GM10266 (cell line): ENCODE measurements around the gene ALKBH3.

Source experiments
- DNase-seq: peaks from one replicate; pipeline ENCODE4 v3.0.0; 2012; ENCODE audit errors: extremely low spot score
- TF ChIP-seq, protein P1 (sequence below): IDR thresholded peaks from 2 replicates; pipeline ENCODE4 v1.5.1; 2012; ENCODE audit warnings: mild to moderate bottlenecking, low read depth; ENCODE audit not compliant: control insufficient read depth, insufficient read depth; ENCODE audit errors: missing control alignments

ALKBH3 gene

DNA sequence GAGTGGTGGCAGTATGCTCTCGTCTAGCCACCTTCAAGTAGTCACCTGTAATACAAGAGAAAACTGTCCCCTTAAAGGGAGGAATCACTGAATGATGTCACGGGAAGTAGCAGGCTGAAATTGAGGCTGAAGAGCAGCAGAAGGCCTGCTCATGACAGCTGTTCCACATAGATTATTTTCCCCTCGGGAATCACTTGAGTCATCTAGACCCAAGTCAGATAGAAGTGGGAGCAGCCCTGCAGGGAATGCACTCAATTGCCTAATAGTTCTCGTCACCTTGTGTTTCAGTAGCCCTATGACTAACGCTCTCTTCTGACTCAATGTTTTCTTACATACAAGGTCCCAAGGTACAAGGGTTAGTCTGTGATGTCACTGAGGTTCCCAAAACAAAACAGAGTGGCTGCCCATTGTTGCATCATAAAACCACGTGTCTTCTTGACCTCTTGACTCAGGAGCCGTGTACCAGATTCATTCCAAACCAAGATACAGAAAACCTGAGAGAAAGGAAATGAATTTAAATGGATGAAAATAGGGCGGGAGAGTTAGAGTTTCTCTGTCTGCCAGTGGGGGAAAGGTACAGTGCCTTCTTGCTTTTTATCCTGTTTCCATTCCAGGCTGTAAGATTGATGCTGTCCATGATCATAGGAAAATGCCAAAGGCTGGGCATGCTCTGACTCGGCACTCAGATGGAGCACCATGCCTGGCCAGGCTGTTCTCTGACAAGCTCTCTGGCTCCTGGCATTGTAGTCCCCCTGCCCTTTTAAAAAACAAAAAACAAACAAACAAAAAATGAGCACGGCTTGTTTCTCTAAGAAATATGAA lies 40.2 kb downstream of the ALKBH3 start:
- TF ChIP-seq, protein P1, sequence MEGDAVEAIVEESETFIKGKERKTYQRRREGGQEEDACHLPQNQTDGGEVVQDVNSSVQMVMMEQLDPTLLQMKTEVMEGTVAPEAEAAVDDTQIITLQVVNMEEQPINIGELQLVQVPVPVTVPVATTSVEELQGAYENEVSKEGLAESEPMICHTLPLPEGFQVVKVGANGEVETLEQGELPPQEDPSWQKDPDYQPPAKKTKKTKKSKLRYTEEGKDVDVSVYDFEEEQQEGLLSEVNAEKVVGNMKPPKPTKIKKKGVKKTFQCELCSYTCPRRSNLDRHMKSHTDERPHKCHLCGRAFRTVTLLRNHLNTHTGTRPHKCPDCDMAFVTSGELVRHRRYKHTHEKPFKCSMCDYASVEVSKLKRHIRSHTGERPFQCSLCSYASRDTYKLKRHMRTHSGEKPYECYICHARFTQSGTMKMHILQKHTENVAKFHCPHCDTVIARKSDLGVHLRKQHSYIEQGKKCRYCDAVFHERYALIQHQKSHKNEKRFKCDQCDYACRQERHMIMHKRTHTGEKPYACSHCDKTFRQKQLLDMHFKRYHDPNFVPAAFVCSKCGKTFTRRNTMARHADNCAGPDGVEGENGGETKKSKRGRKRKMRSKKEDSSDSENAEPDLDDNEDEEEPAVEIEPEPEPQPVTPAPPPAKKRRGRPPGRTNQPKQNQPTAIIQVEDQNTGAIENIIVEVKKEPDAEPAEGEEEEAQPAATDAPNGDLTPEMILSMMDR, result no peak
- no peak for DNase-seq

DNA sequence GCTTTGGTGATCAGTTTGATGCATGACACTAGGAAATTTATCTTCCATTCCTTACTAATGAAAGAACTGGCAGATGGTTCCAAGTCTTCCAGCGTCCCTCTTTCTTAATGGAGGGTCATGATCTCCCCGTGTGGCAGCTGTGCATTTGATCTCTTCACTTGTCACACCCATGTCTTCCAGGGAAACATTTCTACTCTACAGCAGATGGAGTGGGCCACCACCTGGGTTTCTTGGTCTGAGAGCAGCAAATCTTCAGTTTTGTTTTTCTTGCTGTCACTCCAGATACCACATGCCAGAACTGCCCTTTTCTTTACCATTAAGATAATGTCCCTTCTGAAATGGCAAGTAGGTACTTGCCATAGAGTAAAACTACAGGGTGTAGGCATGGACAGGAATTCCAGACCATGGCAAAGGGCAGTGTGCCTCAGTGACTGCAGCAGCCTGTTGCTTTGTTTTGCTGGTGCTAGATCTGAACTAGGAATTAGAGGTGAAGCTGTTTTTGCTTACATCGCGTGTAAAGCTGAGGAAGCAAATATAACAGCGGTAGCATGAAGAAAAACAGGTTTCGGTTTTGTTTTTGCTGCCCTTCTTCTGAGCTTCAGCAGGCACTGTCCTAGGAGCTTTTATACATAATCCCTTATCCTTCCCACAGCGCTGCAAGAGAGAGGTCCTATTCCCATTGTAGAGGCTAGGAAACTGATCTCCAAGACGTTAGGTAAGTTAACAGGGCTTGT lies 41.1 kb downstream of the ALKBH3 start:
- TF ChIP-seq, protein P1, result no peak
- DNase-seq, result no peak

DNA sequence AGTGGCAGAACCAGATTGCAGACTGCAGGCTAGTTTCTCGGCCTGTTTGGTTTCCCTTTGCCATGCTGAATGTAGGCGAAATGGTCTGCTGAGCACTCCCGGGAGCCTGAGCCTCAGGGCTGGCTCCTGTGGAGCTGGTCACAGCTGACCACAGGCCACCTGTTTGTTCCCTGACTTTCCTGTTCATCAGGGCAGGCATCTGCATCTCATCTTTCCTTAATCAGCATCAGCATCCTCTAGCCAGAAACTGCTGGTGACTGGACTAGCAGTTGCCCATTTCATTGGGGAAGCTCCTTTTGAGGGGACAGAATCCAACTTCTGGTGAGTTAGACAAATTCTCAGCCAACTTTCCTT lies 41.6 kb downstream of the ALKBH3 start:
- TF ChIP-seq, protein P1, result no peak
- no peak for DNase-seq

DNA sequence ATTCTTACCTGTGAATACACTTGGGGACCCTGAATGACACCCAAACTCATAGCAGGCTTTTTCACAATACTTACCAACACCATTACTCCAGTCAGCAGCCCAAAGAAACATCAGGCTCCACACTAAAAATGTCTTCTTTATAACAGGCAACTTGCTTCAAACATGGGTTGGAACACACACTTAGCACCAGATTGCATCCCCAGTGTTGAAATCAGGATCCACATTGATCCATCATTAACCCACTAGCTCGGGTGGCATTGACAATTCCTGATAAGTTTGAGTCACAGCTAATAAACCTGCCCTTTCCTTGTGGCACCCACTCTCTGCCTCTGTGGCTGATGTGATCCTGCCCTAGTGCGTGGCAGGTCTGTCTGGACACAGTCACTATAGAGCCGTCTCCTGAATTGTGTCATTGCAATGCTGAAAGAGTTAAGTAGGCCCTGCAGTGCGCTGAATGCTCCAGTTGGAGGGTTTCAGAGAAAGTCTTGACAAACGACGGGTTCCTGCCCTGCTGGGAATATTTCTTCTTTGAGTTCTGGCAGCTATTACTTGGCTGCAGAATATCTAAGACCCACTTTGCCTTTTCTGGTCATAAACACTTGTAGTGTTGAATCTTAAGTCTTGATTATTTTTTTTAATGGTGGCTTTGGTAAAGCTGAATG lies 42.2 kb downstream of the ALKBH3 start:
- no peak for DNase-seq
- TF ChIP-seq, protein P1, result no peak

DNA sequence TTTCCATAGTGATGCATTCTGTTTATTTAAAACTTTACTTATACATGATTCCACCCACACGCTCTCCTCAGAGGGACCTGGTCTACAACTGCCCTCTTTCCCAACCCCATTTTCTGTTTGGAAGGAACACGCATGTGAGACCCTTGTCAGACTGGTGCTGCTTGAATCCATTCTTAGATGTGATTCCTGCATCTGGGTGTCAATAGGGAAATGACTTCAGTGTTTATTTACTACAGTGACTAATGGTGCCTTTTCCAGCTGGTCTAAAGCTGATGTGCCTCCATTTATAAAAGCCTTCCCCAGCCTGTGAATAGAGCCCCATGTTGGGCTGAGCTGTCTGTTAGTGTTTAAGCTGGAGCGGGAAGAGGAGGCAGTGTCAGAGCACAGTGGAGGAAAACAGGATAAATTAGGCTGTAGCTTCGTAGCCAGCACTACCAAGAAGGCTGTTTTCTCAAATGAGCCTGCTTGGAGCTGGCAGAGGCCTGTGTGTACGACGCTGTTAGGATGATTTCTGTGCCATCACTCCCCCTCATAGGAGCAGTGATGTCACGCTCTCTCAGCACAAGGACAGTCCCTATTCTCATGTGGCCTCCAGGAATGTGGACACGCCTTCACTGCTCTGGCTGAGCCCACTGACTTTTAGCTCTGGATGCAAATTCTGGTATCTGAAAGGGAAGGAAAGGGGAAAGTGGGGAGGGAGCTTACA lies 42.9 kb downstream of the ALKBH3 start:
- TF ChIP-seq, protein P1, result no peak
- no peak for DNase-seq

DNA sequence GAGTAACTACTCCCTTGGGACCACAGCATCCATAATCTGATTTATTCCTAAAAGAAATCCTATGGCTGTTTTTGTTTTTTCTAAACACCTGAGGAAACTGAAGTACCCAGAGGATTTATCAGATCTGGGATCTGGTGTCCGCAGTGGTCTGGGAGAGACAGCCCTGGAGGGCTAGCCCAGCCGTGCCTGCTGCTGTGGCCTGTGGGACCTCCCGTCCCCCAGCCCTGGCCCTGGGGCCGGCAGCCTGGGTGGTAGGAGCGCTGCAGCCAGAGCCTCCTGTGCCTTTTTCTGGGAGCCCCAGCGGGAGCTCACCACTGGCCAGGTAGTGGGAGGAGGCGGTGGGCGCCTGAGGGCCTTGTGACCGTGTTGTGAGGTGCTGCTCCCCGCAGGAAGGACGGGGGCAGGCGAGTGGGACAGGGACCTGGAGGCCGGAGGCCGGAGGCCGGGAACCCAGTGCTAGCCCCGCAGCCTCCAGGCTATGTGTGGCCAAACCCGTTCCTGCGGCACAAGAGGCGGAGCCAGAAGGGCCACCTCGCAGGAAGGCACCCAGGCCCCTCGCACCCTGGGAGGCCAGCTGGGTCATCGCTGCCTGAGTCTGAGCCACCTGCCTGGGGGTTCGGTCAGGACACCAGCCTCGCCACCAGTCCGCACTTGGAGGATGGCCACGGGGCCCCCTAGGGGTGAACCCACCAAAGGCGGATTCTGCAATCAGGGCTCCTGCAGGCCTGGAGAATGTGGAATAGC lies 43.7 kb downstream of the ALKBH3 start:
- TF ChIP-seq, protein P1, result no peak
- DNase-seq, result no peak
